NT2/D1 (cell line): Measurements from ENCODE around the gene PPP2R3B.

Source experiments
- DNase-seq: peaks from one replicate; pipeline ENCODE4 v3.0.0-alpha.2; 2011; ENCODE audit warnings: low read depth, low spot score
- H3K27me3 ChIP-seq: 2 replicates; pipeline ENCODE4 v1.6.0; 2011; ENCODE audit warnings: mild to moderate bottlenecking; ENCODE audit not compliant: insufficient read length, insufficient read depth
- H3K36me3 ChIP-seq: 2 replicates; pipeline ENCODE4 v1.6.1; 2011; ENCODE audit warnings: mild to moderate bottlenecking, low read length, mixed read lengths; ENCODE audit not compliant: insufficient read depth, insufficient read length
- H3K4me1 ChIP-seq: 2 replicates; pipeline ENCODE4 v1.5.1; 2011; ENCODE audit not compliant: insufficient read depth, insufficient read length
- H3K4me3 ChIP-seq: 2 replicates; pipeline ENCODE4 v1.5.1; 2011; ENCODE audit warnings: low read depth; ENCODE audit not compliant: insufficient read length
- H3K9ac ChIP-seq: 2 replicates; pipeline ENCODE4 v1.6.0; 2011; ENCODE audit warnings: low read depth; ENCODE audit not compliant: insufficient read length
- H3K9me3 ChIP-seq: 2 replicates; pipeline ENCODE4 v1.5.1; 2011; ENCODE audit warnings: mild to moderate bottlenecking, low read length; ENCODE audit not compliant: insufficient read depth
- SUZ12 ChIP-seq: IDR thresholded peaks from 2 replicates; pipeline ENCODE4 v1.6.1; 2011; ENCODE audit not compliant: insufficient read length, insufficient read depth; ENCODE audit errors: extremely low read depth
- YY1 ChIP-seq: IDR thresholded peaks from 2 replicates; pipeline ENCODE4 v1.6.1; 2011; ENCODE audit not compliant: insufficient read length, insufficient read depth
- ZNF274 ChIP-seq: IDR thresholded peaks from 2 replicates; pipeline ENCODE4 v1.6.1; 2011; ENCODE audit warnings: mild to moderate bottlenecking, low read depth, low read length

The PPP2R3B gene

GRCh38 chrX:429266-429825, 42.6 kb upstream of the PPP2R3B start:
- no peak for DNase-seq
- no peaks in the 10 kb centered on the region for H3K36me3 ChIP-seq
- peaks cover 18% of the 10 kb centered on the region for H3K27me3 ChIP-seq
- no peak overlapping the region for H3K4me3 ChIP-seq
- H3K4me1 ChIP-seq = peaks cover 6% of the 10 kb centered on the region
- no peak overlapping the region for H3K9ac ChIP-seq
- TF ChIP-seq SUZ12 (no peak), ZNF274 (no peak), YY1 (no peak)
- no peaks in the 10 kb centered on the region for H3K9me3 ChIP-seq

- H3K4me3 ChIP-seq = peak overlapping the region; percentile 47
- H3K4me1 ChIP-seq = peaks cover 6% of the 10 kb centered on the region
- H3K9ac ChIP-seq = peak overlapping the region; percentile 79
- H3K36me3 ChIP-seq = no peaks in the 10 kb centered on the region
- peaks cover 18% of the 10 kb centered on the region for H3K27me3 ChIP-seq
- TF ChIP-seq ZNF274 = no peak
- TF ChIP-seq SUZ12 = no peak
- no peak for TF ChIP-seq YY1
- DNase-seq = no peak
- no peaks in the 10 kb centered on the region for H3K9me3 ChIP-seq
These were observed 41.4 kb upstream of the PPP2R3B start for GRCh38 chrX:427812-428725.

DNA sequence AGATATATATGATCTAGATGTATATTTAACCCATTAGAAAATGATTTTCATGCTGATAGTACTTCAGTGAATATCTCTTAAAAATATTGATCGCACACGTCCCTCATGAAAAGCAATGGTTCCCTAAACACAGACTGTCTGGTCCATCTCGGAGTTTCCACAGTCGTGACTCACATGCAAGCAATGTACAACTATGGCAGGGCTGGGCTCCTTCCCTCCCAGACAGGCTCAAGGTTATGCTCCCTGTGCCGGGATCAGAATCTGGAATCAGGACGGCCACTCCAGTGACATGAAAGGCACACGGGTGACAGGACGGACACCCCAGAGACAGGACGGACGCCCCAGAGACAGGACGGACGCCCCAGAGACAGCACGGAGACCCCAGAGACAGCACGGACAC, 40.2 kb upstream of the PPP2R3B start:
- no peak for DNase-seq
- Histone ChIP-seq H3K9me3 (no peaks in the 10 kb centered on the region), H3K4me1 (peaks cover 6% of the 10 kb centered on the region), H3K9ac (no peak overlapping the region), H3K4me3 (no peak overlapping the region), H3K27me3 (peaks cover 18% of the 10 kb centered on the region), H3K36me3 (no peaks in the 10 kb centered on the region)
- TF ChIP-seq YY1 (no peak), SUZ12 (no peak), ZNF274 (no peak)

DNA sequence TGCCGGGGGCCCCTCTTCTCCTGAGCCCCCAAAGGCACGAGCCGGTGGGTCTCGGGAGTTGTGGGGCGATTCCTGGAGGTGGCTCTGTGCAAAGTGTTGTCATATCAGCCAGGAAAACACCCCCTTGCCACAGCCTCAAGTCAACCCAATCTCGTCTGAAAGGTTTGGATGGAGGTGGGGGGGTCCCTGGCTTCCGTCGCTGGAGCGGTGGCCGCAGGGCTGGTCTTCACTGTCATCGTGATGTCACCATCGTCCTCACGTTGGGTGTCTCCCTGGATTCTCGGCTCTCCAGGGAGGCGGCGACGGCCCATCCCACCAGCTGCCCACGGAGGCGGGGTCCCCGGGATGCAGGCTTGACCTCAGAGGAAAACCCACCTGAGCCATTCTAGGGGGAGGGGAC, 38.3 kb upstream of the PPP2R3B start:
- H3K36me3 ChIP-seq = no peaks in the 10 kb centered on the region
- H3K9ac ChIP-seq = no peak overlapping the region
- DNase-seq = no peak
- H3K4me1 ChIP-seq = peaks cover 6% of the 10 kb centered on the region
- H3K9me3 ChIP-seq = no peaks in the 10 kb centered on the region
- H3K27me3 ChIP-seq = peaks cover 18% of the 10 kb centered on the region
- no peak for TF ChIP-seq SUZ12
- no peak for TF ChIP-seq YY1
- TF ChIP-seq ZNF274 = no peak
- no peak overlapping the region for H3K4me3 ChIP-seq

DNA sequence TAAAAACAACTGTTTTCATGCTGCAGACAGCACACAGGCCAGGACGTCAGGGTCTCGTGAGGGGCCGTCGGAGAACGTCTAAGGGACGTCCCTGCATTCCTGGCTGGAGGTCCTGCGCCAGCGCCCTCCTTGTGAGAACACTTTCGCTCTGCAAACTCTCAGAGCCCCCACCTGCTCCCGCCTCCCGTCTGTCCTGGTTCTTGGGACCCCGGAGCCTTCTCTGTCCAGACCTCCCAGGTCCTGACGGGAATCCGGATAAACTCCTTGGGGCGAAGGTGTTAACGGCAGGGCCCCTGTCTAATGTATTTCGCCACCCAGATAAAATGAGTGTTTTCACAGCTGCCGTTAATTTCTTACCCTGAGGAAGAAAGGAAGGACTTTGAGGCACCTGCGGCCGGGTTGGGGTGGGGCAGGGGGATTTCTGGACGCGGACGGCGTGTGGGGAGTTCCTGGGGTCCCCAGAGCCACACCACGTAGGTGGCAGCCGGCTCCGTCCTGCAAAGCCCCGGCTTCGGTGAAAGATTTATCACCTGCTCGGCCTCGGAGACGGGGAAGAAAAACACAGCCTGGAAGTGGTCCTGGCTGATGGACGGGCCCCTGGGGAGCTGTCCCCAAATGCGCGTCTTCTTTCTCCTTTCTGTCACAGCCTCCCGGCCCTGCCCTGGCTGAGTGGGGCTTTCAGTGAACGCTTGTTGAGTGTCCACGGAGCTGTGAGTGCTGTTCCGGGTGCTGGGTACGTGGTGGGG, 35.1 kb upstream of the PPP2R3B start:
- no peak for TF ChIP-seq SUZ12
- TF ChIP-seq ZNF274 = no peak
- TF ChIP-seq YY1 = no peak
- no peaks in the 10 kb centered on the region for H3K36me3 ChIP-seq
- no peak overlapping the region for H3K9ac ChIP-seq
- no peaks in the 10 kb centered on the region for H3K4me1 ChIP-seq
- peaks cover under 1% of the 10 kb centered on the region for H3K27me3 ChIP-seq
- no peak for DNase-seq
- H3K4me3 ChIP-seq = no peak overlapping the region
- no peaks in the 10 kb centered on the region for H3K9me3 ChIP-seq

DNA sequence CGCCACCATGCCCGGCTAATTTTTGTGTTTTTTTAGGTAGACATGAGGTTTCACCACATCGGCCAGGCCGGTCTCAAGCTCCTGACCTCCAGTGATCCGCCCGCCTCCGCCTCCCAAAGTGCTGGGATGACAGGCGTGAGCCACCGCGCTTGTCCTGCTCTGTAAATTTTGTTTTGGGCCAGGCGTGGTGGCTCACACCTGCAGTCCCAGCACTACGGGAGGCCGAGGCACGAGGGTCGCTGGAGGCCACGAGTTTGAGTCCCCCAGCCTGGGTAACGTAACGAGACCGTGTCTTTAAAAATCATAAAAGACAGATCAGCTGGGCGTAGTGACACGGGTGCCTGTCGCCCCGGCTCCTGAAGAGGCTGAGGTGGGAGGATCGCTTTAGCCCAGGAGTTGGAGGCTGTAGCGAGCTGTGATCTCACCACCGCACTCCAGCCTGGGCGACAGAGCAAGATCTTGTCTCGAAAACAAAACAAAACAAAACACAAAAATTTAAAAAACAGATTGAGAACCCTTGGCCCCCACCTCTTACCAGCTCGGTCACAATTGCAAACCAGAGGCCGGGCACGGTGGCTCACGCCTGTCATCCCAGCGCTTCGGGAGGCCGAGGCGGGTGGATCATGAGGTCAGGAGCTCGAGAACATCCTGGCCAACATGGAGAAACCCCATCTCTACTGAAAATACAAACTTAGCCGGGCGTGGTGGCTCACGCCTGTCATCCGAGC, 34.0 kb upstream of the PPP2R3B start:
- TF ChIP-seq YY1 (no peak), SUZ12 (no peak), ZNF274 (no peak)
- Histone ChIP-seq H3K4me3 (no peak overlapping the region), H3K9me3 (no peaks in the 10 kb centered on the region), H3K9ac (no peak overlapping the region), H3K4me1 (no peaks in the 10 kb centered on the region), H3K36me3 (no peaks in the 10 kb centered on the region), H3K27me3 (no peaks in the 10 kb centered on the region)
- no peak for DNase-seq
